ENCODE measurements around the gene TUBGCP3. TPM values are rescaled to one million over a fixed set of nuclear protein-coding genes. Genes with fewer than 3 reads are reported as not detected.

The TUBGCP3 gene
- total RNA-seq, 4 donors from 2014 or later = 21.9 to 60.9 (median 32.0) TPM

DNA sequence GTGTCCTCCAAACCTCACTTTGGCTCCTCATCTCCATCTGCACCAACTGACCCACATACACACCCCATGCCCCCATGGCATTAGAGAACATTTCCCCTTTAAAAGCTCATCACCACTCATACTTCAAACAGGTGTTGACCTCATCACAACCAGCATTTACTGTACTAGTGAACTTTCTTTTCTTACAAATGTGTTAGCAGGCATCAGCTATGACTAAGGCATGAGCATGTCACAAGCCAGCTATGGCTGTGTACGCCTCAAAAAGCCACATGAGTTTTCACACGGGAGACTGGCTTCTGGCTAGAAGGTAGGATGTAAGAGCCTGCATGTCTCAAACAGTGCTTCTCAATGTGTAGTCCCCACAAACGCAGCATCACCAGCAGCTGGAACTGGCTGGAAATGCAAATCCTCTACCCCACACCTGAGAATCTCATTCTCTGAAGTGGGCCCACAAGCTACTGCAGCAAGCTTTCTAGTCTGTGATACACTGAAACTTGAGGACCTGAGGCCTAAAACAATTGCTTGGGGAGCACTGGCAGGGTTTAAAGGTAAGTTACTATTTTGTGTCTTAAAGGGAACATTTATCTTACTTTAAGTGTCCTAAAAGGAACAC is 66.8 kb downstream of the TUBGCP3 start:
- TF ChIP-seq POLR2AphosphoS5 (IDR thresholded peaks at IDR 0.05) (no peak), POLR2A (IDR thresholded peaks at IDR 0.05) (no peak), EP300 (IDR thresholded peaks at IDR 0.05) (no peak)
- TF ChIP-seq, protein P1, sequence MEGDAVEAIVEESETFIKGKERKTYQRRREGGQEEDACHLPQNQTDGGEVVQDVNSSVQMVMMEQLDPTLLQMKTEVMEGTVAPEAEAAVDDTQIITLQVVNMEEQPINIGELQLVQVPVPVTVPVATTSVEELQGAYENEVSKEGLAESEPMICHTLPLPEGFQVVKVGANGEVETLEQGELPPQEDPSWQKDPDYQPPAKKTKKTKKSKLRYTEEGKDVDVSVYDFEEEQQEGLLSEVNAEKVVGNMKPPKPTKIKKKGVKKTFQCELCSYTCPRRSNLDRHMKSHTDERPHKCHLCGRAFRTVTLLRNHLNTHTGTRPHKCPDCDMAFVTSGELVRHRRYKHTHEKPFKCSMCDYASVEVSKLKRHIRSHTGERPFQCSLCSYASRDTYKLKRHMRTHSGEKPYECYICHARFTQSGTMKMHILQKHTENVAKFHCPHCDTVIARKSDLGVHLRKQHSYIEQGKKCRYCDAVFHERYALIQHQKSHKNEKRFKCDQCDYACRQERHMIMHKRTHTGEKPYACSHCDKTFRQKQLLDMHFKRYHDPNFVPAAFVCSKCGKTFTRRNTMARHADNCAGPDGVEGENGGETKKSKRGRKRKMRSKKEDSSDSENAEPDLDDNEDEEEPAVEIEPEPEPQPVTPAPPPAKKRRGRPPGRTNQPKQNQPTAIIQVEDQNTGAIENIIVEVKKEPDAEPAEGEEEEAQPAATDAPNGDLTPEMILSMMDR (IDR thresholded peaks at IDR 0.05) = no peak
- peaks cover 88% of the 10 kb centered on the region for H3K36me3 ChIP-seq

DNA sequence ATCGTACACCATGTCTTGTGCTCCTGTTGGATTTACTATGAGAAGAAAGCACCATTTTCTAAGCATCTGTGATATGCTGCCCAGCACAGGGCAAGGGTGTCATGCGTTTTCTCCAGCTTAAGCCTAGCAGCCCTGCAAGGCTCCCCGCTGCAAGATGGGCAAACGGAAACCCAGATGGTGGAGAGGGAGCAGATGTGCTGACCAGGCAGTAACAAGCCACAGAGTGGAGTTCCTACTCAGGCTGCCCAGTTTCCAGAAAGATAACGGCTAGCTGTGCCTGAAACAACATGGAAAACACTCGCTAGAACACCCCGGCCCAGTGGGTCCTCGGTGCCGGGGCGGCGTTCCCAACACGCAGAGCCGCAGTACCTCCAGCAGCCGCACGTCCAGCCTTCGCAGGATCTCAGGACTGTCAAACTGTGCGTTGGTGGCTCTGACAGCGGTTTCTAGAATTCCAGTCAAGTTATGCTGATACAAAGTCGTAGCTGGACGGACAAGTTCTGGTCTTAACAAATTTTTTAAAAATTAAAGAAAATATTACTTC is 68.4 kb downstream of the TUBGCP3 start:
- TF ChIP-seq POLR2A (IDR thresholded peaks at IDR 0.05) (no peak), POLR2AphosphoS5 (IDR thresholded peaks at IDR 0.05) (no peak), EP300 (IDR thresholded peaks at IDR 0.05) (no peak)
- TF ChIP-seq, protein P1 (IDR thresholded peaks at IDR 0.05) = no peak
- Histone ChIP-seq H3K27me3 (no peaks in the 10 kb centered on the region), H3K4me1 (no peaks in the 10 kb centered on the region), H3K27ac (no peak overlapping the region), H3K9me3 (no peaks in the 10 kb centered on the region), H3K36me3 (peaks cover 87% of the 10 kb centered on the region), H3K4me3 (no peak overlapping the region)
- WGBS = 96% methylated on average over 20 of the region's 20 CpGs
- no peak for DNase-seq (ENCODE audit: low spot score in 2 of 2)

More for the DNA sequence above, 66.8 kb downstream of the TUBGCP3 start:
- WGBS = 88% methylated on average over 3 of the region's 3 CpGs
- Histone ChIP-seq H3K27ac (no peak overlapping the region), H3K27me3 (no peaks in the 10 kb centered on the region), H3K4me3 (no peak overlapping the region), H3K9me3 (no peaks in the 10 kb centered on the region), H3K4me1 (no peaks in the 10 kb centered on the region)
- no peak for DNase-seq (ENCODE audit: low spot score in 2 of 2)

DNA sequence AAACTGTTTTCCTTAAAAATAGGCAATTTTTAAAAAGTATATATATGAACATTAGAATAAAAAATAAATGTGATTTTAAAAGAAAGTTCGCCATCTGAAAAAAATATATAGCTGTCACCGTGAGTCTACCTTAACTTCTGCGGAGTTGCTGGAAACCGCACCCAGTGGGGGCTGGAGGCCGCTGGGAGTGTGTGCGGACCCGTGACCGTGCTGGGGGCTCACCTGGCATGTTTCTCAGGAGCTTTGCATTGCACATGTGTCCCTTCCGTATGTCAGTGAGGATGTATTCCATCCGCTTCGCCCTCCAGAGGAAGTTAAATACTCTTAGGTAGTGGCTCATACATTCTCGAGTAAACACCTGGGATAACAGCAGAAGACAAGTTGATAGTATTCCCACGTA is 71.7 kb downstream of the TUBGCP3 start:
- peaks cover 77% of the 10 kb centered on the region for H3K36me3 ChIP-seq

DNA sequence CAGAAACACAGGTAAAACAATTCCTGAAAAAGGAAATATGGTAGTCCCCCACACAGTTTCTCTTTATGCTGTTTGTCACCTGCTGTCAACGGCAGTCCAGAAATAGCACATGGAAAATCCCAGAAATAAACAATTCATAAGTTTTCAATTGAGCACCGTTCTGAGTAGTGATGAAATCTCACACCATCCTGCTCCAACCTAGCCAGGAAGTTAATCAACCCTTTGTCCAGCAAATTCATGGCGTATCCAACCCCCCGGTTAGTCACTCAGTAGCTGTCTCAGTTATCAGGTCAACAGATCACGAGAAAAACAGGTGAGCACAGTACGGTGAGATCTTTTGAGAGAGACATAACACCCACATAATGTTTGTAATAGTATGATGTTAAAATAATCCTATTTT is 74.2 kb downstream of the TUBGCP3 start:
- no peak overlapping the region for H3K27ac ChIP-seq
- no peak overlapping the region for H3K4me3 ChIP-seq
- 87% methylated on average over 6 of the region's 6 CpGs for WGBS
- TF ChIP-seq POLR2A (IDR thresholded peaks at IDR 0.05) (no peak), POLR2AphosphoS5 (IDR thresholded peaks at IDR 0.05) (no peak), EP300 (IDR thresholded peaks at IDR 0.05) (no peak)
- TF ChIP-seq, protein P1 (IDR thresholded peaks at IDR 0.05) = no peak
- no peaks in the 10 kb centered on the region for H3K9me3 ChIP-seq
- H3K27me3 ChIP-seq = no peaks in the 10 kb centered on the region
- DNase-seq (ENCODE audit: low spot score in 2 of 2) = no peak
- H3K4me1 ChIP-seq = no peaks in the 10 kb centered on the region
- H3K36me3 ChIP-seq = peaks cover 71% of the 10 kb centered on the region

More for the DNA sequence above, 71.7 kb downstream of the TUBGCP3 start:
- no peaks in the 10 kb centered on the region for H3K4me1 ChIP-seq
- TF ChIP-seq POLR2A (IDR thresholded peaks at IDR 0.05) (no peak), POLR2AphosphoS5 (IDR thresholded peaks at IDR 0.05) (no peak), EP300 (IDR thresholded peaks at IDR 0.05) (no peak)
- TF ChIP-seq, protein P1 (IDR thresholded peaks at IDR 0.05) = no peak
- no peak overlapping the region for H3K4me3 ChIP-seq
- no peak overlapping the region for H3K27ac ChIP-seq
- no peak for DNase-seq (ENCODE audit: low spot score in 2 of 2)
- no peaks in the 10 kb centered on the region for H3K9me3 ChIP-seq
- WGBS = 95% methylated on average over 13 of the region's 13 CpGs
- no peaks in the 10 kb centered on the region for H3K27me3 ChIP-seq

DNA sequence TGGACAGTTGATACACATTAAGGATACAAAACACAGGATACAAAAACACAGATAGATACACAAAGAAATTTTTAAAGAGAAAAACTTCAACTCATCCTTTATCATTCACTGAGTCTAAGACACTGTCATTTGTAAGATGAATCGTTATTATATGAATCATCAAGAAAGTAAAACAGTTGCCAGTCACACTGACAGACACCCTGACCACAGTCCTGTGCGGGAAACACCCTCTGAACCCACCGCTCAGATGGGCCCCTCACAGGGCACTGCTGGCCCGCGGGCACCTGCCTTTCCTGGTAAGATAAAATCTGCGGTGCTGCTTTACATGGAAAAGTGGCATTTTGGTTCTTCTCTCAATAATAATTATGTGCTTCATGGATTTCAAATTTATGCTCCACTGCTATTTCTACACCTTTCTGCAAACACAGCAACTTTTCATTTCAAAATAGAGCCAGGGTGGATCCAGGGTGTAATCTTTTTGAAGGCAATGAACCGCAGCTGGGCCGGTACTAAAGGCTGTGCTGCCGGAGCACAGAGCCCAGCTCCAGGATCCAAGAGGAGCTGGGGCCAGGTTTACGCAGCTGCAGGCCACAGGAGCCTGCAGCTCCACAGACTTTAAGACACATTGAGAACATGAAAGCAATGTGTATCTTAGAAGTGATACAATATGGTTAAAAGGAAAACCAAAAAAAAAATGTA is 76.8 kb downstream of the TUBGCP3 start:
- peaks cover 70% of the 10 kb centered on the region for H3K36me3 ChIP-seq
- no peak for TF ChIP-seq EP300 (IDR thresholded peaks at IDR 0.05)
- TF ChIP-seq, protein P1 (IDR thresholded peaks at IDR 0.05) = no peak
- no peak for TF ChIP-seq POLR2AphosphoS5 (IDR thresholded peaks at IDR 0.05)
- no peak for TF ChIP-seq POLR2A (IDR thresholded peaks at IDR 0.05)

More for the DNA sequence above, 76.8 kb downstream of the TUBGCP3 start:
- H3K9me3 ChIP-seq = no peaks in the 10 kb centered on the region
- H3K27me3 ChIP-seq = no peaks in the 10 kb centered on the region
- no peaks in the 10 kb centered on the region for H3K4me1 ChIP-seq
- H3K27ac ChIP-seq = no peak overlapping the region
- DNase-seq (ENCODE audit: low spot score in 2 of 2) = no peak
- WGBS = 91% methylated on average over 10 of the region's 10 CpGs
- H3K4me3 ChIP-seq = no peak overlapping the region
